KMS-11 (cell line): ENCODE measurements around the gene PDE5A.

Source experiments
- H2AFZ ChIP-seq: fragments of 200-600 bp; sonication (generic); 2 replicates; pipeline ENCODE4 v1.6.1; 2016; ENCODE audit warnings: antibody characterized with exemption, mixed run types, low read depth
- H3K27ac ChIP-seq: fragments of 200-600 bp; sonication (generic); 2 replicates; pipeline ENCODE4 v1.6.1; 2016; ENCODE audit warnings: mild to moderate bottlenecking, mixed run types
- H3K27me3 ChIP-seq: fragments of 200-600 bp; sonication (generic); 2 replicates; pipeline ENCODE4 v1.6.1; 2017; ENCODE audit warnings: mild to moderate bottlenecking, low read depth, mixed run types, moderate library complexity; ENCODE audit not compliant: insufficient read depth
- H3K36me3 ChIP-seq: fragments of 200-600 bp; sonication (generic); 2 replicates; pipeline ENCODE4 v1.6.1; 2017; ENCODE audit warnings: mild to moderate bottlenecking, mixed run types; ENCODE audit not compliant: insufficient read depth
- H3K4me1 ChIP-seq: fragments of 200-600 bp; sonication (generic); 2 replicates; pipeline ENCODE4 v1.6.1; 2016; ENCODE audit warnings: mild to moderate bottlenecking, low read depth, mixed run types; ENCODE audit not compliant: poor library complexity, severe bottlenecking
- H3K4me2 ChIP-seq: fragments of 200-600 bp; sonication (generic); 2 replicates; pipeline ENCODE4 v1.7.0; 2016; ENCODE audit warnings: mild to moderate bottlenecking, mixed run types
- H3K4me3 ChIP-seq: fragments of 200-600 bp; sonication (generic); IDR thresholded peaks from 2 replicates; pipeline ENCODE4 v1.6.1; 2017; ENCODE audit warnings: low read depth, low read length, mixed read lengths; ENCODE audit not compliant: insufficient read depth
- H3K79me2 ChIP-seq: fragments of 200-600 bp; sonication (generic); 2 replicates; pipeline ENCODE4 v1.6.1; 2016; ENCODE audit warnings: low read depth, mixed run types; ENCODE audit not compliant: insufficient read depth
- H3K9ac ChIP-seq: fragments of 200-600 bp; sonication (generic); 2 replicates; pipeline ENCODE4 v1.6.1; 2016; ENCODE audit warnings: mild to moderate bottlenecking, mixed run types
- H4K20me1 ChIP-seq: fragments of 200-600 bp; sonication (generic); 2 replicates; pipeline ENCODE4 v1.6.1; 2016; ENCODE audit warnings: mild to moderate bottlenecking, mixed run types; ENCODE audit not compliant: insufficient read depth
- TF ChIP-seq, protein P1 (sequence below): fragments of 200-600 bp; sonication (generic); conservative IDR thresholded peaks from 2 replicates; pipeline ENCODE4 v1.6.1; 2017; ENCODE audit warnings: low read depth, mild to moderate bottlenecking, antibody characterized with exemption, low read length, moderate library complexity, mixed read lengths

The PDE5A gene

DNA sequence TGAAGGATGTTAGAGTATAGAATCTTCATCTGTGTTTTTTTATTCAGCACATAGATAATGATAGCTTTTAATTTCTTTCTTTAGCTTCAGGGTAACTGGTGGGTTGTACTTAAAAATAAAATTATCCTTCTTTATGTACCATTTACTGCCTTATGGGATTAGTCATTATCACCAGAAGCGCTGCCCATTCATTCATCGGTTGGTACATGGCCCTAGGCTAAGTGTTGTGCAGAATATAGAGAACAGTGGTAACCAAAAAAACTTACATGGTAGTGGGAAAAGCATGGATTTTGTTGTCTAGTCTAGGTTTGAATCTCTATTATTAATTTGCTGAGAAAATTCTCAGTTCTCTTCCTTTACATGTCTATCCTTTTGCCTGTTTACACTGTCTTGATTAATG, 43.5 kb upstream of the PDE5A start:
- H2AFZ ChIP-seq = no peak overlapping the region
- no peaks in the 10 kb centered on the region for H3K79me2 ChIP-seq
- H4K20me1 ChIP-seq = no peaks in the 10 kb centered on the region
- H3K27ac ChIP-seq = no peak overlapping the region
- no peaks in the 10 kb centered on the region for H3K36me3 ChIP-seq
- no peak overlapping the region for H3K4me2 ChIP-seq
- H3K4me3 ChIP-seq = no peak overlapping the region
- no peaks in the 10 kb centered on the region for H3K27me3 ChIP-seq
- H3K4me1 ChIP-seq = no peaks in the 10 kb centered on the region
- TF ChIP-seq, protein P1, sequence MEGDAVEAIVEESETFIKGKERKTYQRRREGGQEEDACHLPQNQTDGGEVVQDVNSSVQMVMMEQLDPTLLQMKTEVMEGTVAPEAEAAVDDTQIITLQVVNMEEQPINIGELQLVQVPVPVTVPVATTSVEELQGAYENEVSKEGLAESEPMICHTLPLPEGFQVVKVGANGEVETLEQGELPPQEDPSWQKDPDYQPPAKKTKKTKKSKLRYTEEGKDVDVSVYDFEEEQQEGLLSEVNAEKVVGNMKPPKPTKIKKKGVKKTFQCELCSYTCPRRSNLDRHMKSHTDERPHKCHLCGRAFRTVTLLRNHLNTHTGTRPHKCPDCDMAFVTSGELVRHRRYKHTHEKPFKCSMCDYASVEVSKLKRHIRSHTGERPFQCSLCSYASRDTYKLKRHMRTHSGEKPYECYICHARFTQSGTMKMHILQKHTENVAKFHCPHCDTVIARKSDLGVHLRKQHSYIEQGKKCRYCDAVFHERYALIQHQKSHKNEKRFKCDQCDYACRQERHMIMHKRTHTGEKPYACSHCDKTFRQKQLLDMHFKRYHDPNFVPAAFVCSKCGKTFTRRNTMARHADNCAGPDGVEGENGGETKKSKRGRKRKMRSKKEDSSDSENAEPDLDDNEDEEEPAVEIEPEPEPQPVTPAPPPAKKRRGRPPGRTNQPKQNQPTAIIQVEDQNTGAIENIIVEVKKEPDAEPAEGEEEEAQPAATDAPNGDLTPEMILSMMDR = no peak
- H3K9ac ChIP-seq = no peak overlapping the region

DNA sequence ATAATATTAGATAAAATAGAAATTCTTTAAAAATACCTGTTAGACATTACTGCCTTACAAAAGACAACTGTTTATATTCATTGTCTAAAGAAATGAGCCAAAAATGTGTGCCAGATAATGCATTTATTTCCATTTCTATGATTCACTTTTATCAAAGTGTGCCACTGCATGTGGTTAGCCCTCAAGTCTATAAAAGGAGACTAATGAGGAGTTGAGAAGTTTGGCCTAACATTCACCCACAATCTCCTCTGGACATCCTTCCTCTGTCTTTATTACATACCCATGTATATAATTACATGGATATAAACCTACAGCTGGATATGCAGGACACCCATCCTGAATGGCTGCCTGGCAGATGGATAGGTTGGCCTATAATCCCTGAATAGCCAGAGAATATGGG, 42.6 kb upstream of the PDE5A start:
- H3K9ac ChIP-seq = no peak overlapping the region

DNA sequence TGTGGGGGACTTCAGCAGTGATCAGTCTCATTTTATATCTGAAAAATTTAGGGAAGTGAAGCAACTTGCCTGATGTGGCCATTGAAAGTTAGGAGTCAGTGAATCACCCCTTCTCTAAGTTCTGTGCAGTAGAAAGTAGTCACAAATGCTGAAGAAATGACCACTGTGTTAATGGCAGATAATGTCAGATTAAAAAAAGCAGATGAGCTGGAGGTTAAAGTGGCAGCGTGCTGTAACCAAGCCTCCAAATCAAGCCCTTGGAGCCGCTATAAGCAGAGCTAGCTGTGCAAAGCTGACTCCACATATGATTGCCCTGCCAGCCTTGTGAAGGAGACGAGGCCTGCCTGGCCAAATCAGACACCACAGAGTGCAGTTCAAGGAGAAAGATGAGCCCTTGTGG, 39.2 kb upstream of the PDE5A start:
- Histone ChIP-seq H3K79me2 (no peaks in the 10 kb centered on the region), H3K36me3 (no peaks in the 10 kb centered on the region), H3K27ac (no peak overlapping the region), H3K4me1 (peaks cover 15% of the 10 kb centered on the region), H3K9ac (no peak overlapping the region), H3K4me2 (no peak overlapping the region), H3K27me3 (no peaks in the 10 kb centered on the region), H3K4me3 (no peak overlapping the region), H4K20me1 (no peaks in the 10 kb centered on the region), H2AFZ (no peak overlapping the region)
- TF ChIP-seq, protein P1 = no peak

More for the DNA sequence above, 42.6 kb upstream of the PDE5A start:
- Histone ChIP-seq H3K79me2 (no peaks in the 10 kb centered on the region), H2AFZ (no peak overlapping the region), H3K4me1 (no peaks in the 10 kb centered on the region), H4K20me1 (no peaks in the 10 kb centered on the region), H3K36me3 (no peaks in the 10 kb centered on the region), H3K4me3 (no peak overlapping the region), H3K27me3 (no peaks in the 10 kb centered on the region), H3K27ac (no peak overlapping the region), H3K4me2 (no peak overlapping the region)
- TF ChIP-seq, protein P1 = no peak

DNA sequence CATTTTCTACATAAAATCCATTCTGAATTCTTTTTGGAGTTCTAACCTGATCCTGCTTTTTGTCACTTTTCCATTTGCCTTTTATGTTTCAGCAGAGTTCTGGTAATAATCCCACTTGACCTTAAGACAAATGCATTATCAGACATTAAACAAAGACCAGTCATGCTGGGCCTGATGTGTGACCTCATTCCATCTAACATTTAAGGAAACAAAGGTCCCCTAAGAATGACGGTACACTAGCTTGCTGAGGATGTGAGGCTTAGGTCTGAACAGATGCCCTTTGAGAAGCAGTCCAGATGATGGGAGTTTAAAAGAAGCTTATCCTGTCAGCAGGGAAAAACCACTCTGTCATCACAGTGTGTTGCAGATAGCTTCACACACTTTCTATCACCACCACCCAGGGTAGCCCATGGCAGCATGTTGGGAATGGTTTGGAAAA, 38.1 kb upstream of the PDE5A start:
- Histone ChIP-seq H3K36me3 (no peaks in the 10 kb centered on the region), H3K27ac (no peak overlapping the region), H3K4me1 (peaks cover 21% of the 10 kb centered on the region), H3K4me3 (no peak overlapping the region), H2AFZ (no peak overlapping the region), H3K27me3 (no peaks in the 10 kb centered on the region), H3K4me2 (no peak overlapping the region), H4K20me1 (no peaks in the 10 kb centered on the region), H3K79me2 (no peaks in the 10 kb centered on the region), H3K9ac (no peak overlapping the region)
- TF ChIP-seq, protein P1 = no peak

DNA sequence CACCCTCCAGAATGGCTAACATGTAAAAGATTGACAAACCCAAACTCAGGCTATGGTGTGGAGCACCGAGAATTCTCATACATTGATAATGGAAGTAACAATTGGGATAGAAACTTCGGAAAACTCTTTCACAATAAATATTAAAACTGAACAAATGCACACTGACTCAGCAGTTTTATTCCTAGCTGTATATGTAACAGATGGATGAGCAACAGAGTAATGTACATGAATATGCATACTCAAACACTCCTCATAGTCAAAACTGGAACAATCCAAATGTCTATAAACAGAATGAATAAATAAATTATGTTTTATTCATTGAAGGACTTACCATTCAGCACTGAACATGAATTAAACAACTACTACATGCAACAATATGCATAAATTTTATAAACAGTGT, 37.1 kb upstream of the PDE5A start:
- Histone ChIP-seq H4K20me1 (no peaks in the 10 kb centered on the region), H3K27ac (no peak overlapping the region), H3K9ac (no peak overlapping the region), H3K79me2 (no peaks in the 10 kb centered on the region), H3K4me2 (no peak overlapping the region), H3K4me1 (peaks cover 21% of the 10 kb centered on the region), H3K4me3 (no peak overlapping the region), H3K27me3 (no peaks in the 10 kb centered on the region), H2AFZ (no peak overlapping the region), H3K36me3 (no peaks in the 10 kb centered on the region)
- TF ChIP-seq, protein P1 = no peak
